Tongue (tissue), 2 donors: ENCODE data around the gene NF1. TPM values are rescaled to one million over a fixed set of nuclear protein-coding genes. Genes with fewer than 3 reads are reported as not detected.
"Not testable (repeated sequence)": the region's sequence is repeated elsewhere in the genome, so short reads cannot be mapped to it uniquely, and the experiment has no call there.

Source experiments
- DNase-seq: peaks from one replicate; pipeline ENCODE4 v3.0.0-alpha.2; 2015
- total RNA-seq: library from RNA; depleted of rRNA; stranded (reverse); fragments of >200 nt; gene quantifications from one replicate; pipeline ENCODE4 v1.2.3, GENCODE V29; 2014

Gene NF1
- total RNA-seq, 1 donor from 2014 or later: 106 TPM

- not testable (repeated sequence) for DNase-seq
Observed at GRCh38 chr17:31178951-31179350, 84.2 kb downstream of the NF1 start.

GRCh38 chr17:31195305-31195704 lies 100.5 kb downstream of the NF1 start:
- no peak for DNase-seq

GRCh38 chr17:31198026-31198425 lies 103.2 kb downstream of the NF1 start:
- DNase-seq: no peak

- not testable (repeated sequence) for DNase-seq
Observed at GRCh38 chr17:31198666-31199065, 103.9 kb downstream of the NF1 start.

GRCh38 chr17:31200287-31200686 lies 105.5 kb downstream of the NF1 start:
- no peak for DNase-seq

GRCh38 chr17:31202968-31203367 lies 108.2 kb downstream of the NF1 start:
- DNase-seq: no peak

GRCh38 chr17:31211352-31212012 lies 116.7 kb downstream of the NF1 start:
- DNase-seq: no peak

- peak; percentile 80 for DNase-seq
Observed at GRCh38 chr17:31216031-31216751, 121.4 kb downstream of the NF1 start.

GRCh38 chr17:31224366-31224765 lies 129.6 kb downstream of the NF1 start:
- DNase-seq: no peak

GRCh38 chr17:31225831-31226230 lies 131.1 kb downstream of the NF1 start:
- DNase-seq: no peak

- DNase-seq: no peak
Observed at GRCh38 chr17:31226373-31226772, 131.6 kb downstream of the NF1 start.

- DNase-seq: no peak
Observed at GRCh38 chr17:31226950-31227349, 132.2 kb downstream of the NF1 start.

GRCh38 chr17:31231852-31232251 lies 137.1 kb downstream of the NF1 start:
- no peak for DNase-seq

GRCh38 chr17:31235110-31235509 lies 140.3 kb downstream of the NF1 start:
- DNase-seq: no peak

- DNase-seq: no peak
Observed at GRCh38 chr17:31236137-31236536, 141.4 kb downstream of the NF1 start.

- no peak for DNase-seq
Observed at GRCh38 chr17:31236712-31237111, 141.9 kb downstream of the NF1 start.

GRCh38 chr17:31241116-31241515 lies 146.3 kb downstream of the NF1 start:
- no peak for DNase-seq

GRCh38 chr17:31248986-31249834 lies 154.4 kb downstream of the NF1 start:
- DNase-seq: no peak

GRCh38 chr17:31249835-31250141 lies 155.0 kb downstream of the NF1 start:
- DNase-seq: no peak

GRCh38 chr17:31250229-31250628 lies 155.5 kb downstream of the NF1 start:
- no peak for DNase-seq

- DNase-seq: no peak
Observed at GRCh38 chr17:31251105-31251969, 156.6 kb downstream of the NF1 start.

- DNase-seq: no peak
Observed at GRCh38 chr17:31251970-31252328, 157.2 kb downstream of the NF1 start.
